Activated CD4-positive, alpha-beta T cell treated with anti-CD3 and anti-CD28 coated beads, Interleukin-2, amount 50 U/mL, for 4 hours (primary cell): Measurements from ENCODE around the gene SGPP2.

Source experiments
- DNase-seq, 2 experiments: peaks; one replicate each; pipeline ENCODE4 v3.0.0-alpha.2; 2020

Gene SGPP2

GRCh38 chr2:222479859-222480258 is 55.5 kb downstream of the SGPP2 start:
- no peak for DNase-seq

- no peak for DNase-seq
These were observed 56.2 kb downstream of the SGPP2 start for GRCh38 chr2:222480497-222480896.

- no peak for DNase-seq
These were observed 57.6 kb downstream of the SGPP2 start for GRCh38 chr2:222481941-222482340.

DNA sequence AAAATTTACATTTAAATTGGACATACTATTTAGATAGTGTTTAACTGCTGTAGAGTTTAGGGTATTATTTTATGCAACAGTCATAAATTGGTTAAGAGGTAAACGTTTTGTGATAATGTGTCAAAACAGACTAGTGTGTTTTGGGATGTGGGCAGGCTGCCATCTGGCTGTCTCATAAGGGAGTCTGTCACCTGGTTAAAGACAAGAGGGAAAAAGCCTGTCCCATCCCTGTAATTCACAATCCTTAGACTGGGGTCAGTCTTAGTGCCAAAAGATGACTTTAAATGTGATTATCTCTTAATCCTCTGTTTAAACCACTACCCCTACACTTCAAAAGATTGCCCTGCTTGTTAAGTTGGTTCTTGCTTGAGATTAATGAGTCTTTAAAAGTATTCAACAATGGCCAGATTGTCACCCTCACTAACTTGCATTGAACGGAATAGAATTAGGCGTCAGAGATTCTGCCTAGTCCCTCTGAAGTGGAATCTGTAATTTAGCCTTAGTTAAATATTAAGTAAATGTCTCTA is 59.2 kb downstream of the SGPP2 start:
- no peak for DNase-seq

DNA sequence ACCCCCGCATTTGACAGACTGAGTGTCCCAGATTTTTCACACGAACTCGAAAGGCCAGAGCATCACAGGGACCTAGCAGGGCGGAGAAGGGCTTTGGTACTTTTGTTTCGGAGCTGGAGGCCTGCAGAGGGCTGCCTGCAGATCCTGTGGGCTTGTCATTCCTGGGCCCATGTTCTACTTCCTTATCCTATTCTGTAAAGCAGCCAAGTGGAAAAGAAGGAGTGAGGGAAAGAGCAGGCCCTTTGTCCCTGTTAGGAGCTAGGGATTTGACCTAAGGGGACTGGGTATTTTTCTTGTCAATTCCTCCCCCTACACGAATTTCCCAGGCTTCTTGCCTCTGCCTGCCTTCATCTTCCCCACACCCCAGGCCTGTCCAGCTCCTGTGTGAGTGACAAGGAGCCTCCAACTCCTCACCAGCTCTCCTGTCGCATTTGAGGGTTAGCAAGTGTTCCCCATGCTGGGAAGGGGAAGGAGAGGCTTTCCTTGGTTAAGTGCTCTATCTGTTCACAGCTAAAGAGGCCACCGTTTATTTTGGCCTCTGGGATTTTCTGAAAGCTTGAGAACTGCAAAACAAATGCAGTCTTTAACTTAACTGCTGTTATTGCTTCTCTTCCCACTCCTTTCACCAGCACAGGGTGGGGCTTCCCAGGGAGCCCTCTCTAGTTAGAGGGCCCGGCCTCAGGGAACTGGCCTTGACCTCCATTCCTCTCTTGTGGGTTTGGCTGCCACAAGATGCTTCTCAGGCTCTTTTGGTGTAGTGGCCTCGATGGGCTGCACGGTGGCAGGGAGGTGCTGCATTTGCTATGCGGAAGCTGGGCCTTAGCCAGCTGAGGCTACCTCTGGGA is 61.2 kb downstream of the SGPP2 start:
- DNase-seq = no peak

DNA sequence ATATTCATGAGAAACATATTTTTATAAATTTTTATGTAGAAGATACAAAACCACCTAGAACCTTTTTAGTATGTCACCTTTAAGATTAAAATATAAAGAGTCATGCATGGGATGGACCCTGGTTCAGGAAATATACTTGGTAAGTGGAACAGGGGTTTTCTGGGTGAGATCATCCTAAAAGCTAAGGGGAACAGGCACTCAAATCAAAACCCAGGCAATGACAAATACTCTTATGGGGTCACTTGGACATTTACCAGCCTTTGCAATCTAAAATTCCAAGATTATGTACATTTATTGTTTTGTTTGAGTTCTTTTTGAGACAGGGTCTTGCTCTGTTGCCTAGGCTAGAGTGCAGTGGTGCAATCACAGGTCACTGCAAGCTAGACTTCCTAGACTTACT is 65.8 kb downstream of the SGPP2 start:
- no peak for DNase-seq

GRCh38 chr2:222492683-222493082 is 68.3 kb downstream of the SGPP2 start:
- DNase-seq = no peak

- no peak for DNase-seq
These were observed 69.9 kb downstream of the SGPP2 start for GRCh38 chr2:222494104-222494739.

GRCh38 chr2:222495388-222495787 is 71.0 kb downstream of the SGPP2 start:
- DNase-seq = no peak

GRCh38 chr2:222499226-222499625 is 74.9 kb downstream of the SGPP2 start:
- no peak for DNase-seq

DNA sequence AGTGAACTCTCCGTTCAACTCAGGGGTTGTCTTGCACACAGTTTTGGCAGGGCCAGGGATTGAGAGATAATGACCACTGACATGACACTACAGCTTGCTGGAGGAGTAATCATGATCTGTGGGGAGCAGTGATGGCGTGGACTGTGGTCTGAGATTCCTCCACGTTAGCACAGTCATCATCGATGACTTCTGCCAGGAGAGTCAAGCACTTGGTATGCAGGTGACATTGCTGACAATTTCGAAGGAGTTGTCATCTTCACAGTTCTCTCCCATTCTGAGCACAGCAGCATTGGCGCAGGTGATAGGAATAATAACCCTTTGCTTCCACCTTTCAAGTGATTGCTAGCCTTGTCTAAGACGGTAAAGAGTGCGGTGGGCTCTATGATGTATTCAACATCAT is 79.8 kb downstream of the SGPP2 start:
- no peak for DNase-seq

DNA sequence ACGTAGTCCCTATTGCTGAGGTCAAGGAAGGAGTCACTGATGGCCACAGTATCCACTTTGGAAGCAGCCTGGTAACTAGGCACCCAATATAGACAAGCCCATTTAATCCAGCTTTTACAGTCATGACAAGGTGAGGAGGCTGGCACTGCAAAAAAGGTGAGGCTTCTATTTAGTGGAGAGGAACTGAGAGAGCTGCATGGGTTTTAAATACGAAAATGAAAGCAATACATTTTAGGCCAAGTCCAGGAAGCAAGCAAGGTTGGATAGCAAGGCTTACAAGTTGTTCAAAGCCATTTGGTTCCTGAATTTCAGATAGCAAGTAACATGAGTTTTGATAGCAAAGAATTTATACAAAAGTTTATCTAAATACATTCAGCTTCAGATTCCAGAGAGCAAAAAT is 80.4 kb downstream of the SGPP2 start:
- no peak for DNase-seq

DNA sequence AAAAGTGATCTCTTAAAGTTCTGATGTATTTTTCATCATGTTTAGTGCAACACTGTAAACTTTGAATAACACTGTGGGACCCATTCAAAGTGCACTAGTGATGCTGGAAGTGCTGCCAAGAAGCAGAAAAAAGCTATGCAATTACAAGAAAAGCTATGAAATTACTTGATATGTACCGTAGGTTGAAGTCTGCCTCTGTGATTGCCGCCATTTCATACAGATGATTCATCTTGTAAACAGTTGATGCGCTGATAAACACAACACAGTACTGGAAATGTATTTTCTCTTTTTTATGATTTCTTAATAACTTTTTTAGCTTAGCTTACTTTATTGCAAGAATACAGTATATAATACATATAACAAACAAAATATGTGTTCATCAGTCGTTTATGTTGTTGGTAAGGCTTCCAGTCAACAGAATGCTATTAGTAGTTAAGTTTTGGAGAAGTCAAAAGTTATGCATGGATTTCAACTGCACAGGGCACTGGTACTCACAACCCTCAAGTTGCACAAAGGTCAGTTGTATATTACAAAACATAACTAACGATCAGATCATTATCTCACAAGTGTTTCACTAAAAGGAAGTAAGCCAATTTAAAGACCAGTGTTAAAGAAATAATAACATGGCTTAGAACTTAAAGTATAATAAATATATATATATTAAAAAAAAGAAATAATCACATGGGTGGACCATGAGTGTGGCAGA is 82.0 kb downstream of the SGPP2 start:
- no peak for DNase-seq

GRCh38 chr2:222514901-222515300 is 90.6 kb downstream of the SGPP2 start:
- no peak for DNase-seq

- no peak for DNase-seq
These were observed 94.4 kb downstream of the SGPP2 start for GRCh38 chr2:222518570-222519381.

DNA sequence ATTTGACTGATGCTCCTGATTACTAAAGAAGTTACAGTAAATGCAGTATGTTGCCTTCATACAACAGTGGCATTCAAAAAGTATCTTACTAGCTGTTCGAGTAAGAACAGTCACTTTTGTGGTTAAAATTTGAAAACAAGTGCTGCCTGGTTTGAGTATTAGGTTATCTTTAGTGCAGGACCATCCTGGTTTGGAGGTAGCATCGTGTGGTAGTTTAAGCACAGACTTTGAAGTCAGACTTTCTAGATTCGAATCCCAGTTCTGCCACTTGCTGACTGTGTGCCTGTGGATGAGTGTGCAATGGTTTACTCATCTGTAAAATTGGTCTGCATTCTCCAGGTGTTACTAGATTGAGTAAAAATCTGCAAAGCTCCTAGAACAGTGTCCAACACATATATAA is 96.8 kb downstream of the SGPP2 start:
- DNase-seq = no peak

DNA sequence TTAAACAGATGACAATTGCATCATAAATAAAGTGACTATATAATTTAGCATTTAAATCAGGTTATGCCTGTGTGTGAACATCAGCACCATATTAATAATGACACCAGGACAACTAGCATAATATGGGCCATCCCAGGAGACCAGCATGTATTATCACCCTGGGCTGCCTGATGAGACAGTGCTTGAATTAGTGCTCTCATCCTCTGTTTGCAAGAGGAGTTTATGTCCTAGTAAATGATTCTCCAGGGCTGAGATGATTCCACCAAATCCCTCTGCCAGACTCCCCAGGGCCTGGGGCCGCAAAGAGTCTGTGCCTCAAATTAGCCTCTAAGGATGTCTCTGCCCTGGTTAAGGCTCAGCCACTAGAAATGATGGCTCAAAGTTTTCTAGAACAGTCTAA is 97.7 kb downstream of the SGPP2 start:
- no peak for DNase-seq

GRCh38 chr2:222523783-222524544 is 99.6 kb downstream of the SGPP2 start:
- DNase-seq = no peak

DNA sequence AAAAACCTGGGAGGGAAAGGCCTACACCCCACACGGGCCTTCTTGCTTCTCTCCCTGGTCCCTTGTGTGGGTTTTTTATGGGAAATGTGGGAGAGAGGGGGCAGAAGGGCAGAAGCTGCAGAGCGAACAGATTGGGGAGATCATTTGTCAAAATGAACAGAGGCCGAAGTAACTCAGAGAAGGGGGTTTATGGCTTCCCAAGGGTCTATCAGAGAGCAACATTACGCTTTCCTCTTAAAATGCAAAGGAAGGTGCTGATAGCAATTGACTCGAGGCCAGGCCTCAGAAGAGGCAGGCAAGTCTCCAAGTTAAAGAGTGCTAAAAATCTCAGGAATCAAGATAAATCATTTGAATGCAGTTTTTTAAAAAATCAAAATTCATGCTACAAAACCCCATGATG is 101.5 kb downstream of the SGPP2 start:
- DNase-seq = no peak

DNA sequence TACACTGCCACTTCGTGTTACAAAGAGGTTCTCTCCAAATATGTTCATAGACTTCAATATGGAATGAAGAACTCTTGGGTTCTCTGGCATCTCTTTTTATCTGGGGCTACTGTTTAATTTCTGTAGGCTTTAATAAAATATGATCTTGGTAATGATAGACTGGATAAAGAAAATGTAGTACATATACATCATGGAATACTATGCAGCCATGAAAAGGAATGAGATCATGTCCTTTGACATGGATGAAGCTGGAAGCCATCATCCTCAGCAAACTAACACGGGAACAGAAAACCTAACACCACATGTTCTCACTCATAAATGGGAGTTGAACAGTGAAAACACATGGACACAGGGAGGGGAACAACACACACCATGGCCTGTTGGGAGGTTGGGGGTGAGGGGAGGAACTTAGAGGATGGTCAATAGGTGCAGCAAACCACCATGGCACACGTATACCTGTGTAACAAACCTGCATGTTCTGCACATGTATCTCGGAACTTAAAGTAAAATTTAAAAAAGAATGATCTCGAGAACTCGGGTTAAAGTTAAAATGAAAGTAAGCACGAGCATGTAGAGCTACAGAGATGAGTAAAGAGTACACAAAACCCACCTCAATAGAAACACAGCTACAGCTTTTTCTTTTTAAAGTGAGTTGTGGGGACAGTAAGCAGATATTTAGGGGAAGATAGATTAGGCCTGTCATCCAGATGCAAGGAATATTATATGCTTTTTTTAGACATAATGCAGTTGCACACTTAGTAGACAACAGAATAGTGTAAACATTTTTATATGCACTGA is 102.3 kb downstream of the SGPP2 start:
- DNase-seq = no peak

GRCh38 chr2:222532315-222532714 is 108.0 kb downstream of the SGPP2 start:
- no peak for DNase-seq
